ENCODE results near the gene GJA3. TPM values are rescaled to one million over a fixed set of nuclear protein-coding genes. Genes with fewer than 3 reads are reported as not detected.

GJA3 gene
- total RNA-seq, 1 experiment from 2014 or later, result 0.43 TPM

- H3K27me3 ChIP-seq (replicated peaks; ENCODE audit: insufficient read depth, low read depth, low read length, poor library complexity), result peaks cover 9% of the 10 kb centered on the region
- no peak overlapping the region for H3K4me3 ChIP-seq (ENCODE audit: low read depth, low read length, poor library complexity, severe bottlenecking)
- H3K9me3 ChIP-seq (ENCODE audit: low read depth, low read length, poor library complexity, severe bottlenecking), result no peaks in the 10 kb centered on the region
- peaks cover 16% of the 10 kb centered on the region for H3K4me1 ChIP-seq (ENCODE audit: insufficient read depth, low read length, poor library complexity, severe bottlenecking)
- intact Hi-C loops (cut with micrococcal nuclease; ENCODE audit: unreplicated experiment), result no loop called here
- no peaks in the 10 kb centered on the region for H3K36me3 ChIP-seq (ENCODE audit: insufficient read depth, low read length, poor library complexity, severe bottlenecking)
- TF ChIP-seq EZH2 (IDR thresholded peaks at IDR 0.05; ENCODE audit: borderline replicate concordance, low read depth, low read length, poor library complexity, severe bottlenecking), result no peak
- TF ChIP-seq, protein P1, sequence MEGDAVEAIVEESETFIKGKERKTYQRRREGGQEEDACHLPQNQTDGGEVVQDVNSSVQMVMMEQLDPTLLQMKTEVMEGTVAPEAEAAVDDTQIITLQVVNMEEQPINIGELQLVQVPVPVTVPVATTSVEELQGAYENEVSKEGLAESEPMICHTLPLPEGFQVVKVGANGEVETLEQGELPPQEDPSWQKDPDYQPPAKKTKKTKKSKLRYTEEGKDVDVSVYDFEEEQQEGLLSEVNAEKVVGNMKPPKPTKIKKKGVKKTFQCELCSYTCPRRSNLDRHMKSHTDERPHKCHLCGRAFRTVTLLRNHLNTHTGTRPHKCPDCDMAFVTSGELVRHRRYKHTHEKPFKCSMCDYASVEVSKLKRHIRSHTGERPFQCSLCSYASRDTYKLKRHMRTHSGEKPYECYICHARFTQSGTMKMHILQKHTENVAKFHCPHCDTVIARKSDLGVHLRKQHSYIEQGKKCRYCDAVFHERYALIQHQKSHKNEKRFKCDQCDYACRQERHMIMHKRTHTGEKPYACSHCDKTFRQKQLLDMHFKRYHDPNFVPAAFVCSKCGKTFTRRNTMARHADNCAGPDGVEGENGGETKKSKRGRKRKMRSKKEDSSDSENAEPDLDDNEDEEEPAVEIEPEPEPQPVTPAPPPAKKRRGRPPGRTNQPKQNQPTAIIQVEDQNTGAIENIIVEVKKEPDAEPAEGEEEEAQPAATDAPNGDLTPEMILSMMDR (conservative IDR thresholded peaks at IDR 0.05; ENCODE audit: low read depth, low read length), result no peak
- ChIA-PET POLR2A (ENCODE audit: low non-redundant PET) (no interaction called here), CTCF (no interaction called here)
- BruUV-seq (replicated peaks), result no TSS peak
- DNase-seq (ENCODE audit: low spot score), result no peak
- H3K27ac ChIP-seq (ENCODE audit: low read depth, low read length, poor library complexity, severe bottlenecking), result no peak overlapping the region
Measured at GRCh38 chr13:20124303-20124702, 36.5 kb downstream of the GJA3 start.

- no TSS peak for BruUV-seq (replicated peaks)
- H3K9me3 ChIP-seq (ENCODE audit: low read depth, low read length, poor library complexity, severe bottlenecking), result no peaks in the 10 kb centered on the region
- intact Hi-C loops (cut with micrococcal nuclease; ENCODE audit: unreplicated experiment), result no loop called here
- no peaks in the 10 kb centered on the region for H3K27me3 ChIP-seq (replicated peaks; ENCODE audit: insufficient read depth, low read depth, low read length, poor library complexity)
- H3K27ac ChIP-seq (ENCODE audit: low read depth, low read length, poor library complexity, severe bottlenecking), result no peak overlapping the region
- CTCF ChIA-PET, result no interaction called here
- no peak for TF ChIP-seq EZH2 (IDR thresholded peaks at IDR 0.05; ENCODE audit: borderline replicate concordance, low read depth, low read length, poor library complexity, severe bottlenecking)
- POLR2A ChIA-PET (ENCODE audit: low non-redundant PET), result no interaction called here
- no peaks in the 10 kb centered on the region for H3K36me3 ChIP-seq (ENCODE audit: insufficient read depth, low read length, poor library complexity, severe bottlenecking)
- H3K4me1 ChIP-seq (ENCODE audit: insufficient read depth, low read length, poor library complexity, severe bottlenecking), result peaks cover 9% of the 10 kb centered on the region
- H3K4me3 ChIP-seq (ENCODE audit: low read depth, low read length, poor library complexity, severe bottlenecking), result no peak overlapping the region
- no peak for DNase-seq (ENCODE audit: low spot score)
Measured at GRCh38 chr13:20121159-20121525, 39.7 kb downstream of the GJA3 start.

DNA sequence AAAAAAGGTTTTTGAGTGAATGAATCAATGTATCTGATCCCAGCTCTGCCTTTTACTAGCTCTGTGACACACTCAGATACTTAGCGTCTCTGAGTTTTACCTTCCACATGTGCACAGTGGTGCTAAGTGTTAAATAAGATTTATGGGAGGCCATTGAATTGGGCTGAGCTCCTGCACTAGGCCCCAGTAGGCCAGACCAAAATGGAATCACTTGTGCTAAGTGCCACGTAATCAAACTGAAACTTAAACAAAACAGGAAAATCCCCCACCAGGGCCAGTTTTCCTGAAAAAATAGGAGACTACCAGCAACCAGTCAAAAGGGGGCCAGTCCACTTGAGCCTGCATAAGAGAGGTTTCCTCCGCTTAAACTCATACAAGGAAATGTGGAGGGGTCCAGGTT is 40.9 kb downstream of the GJA3 start:
- Histone ChIP-seq H3K27ac (ENCODE audit: low read depth, low read length, poor library complexity, severe bottlenecking) (no peak overlapping the region), H3K4me3 (ENCODE audit: low read depth, low read length, poor library complexity, severe bottlenecking) (no peak overlapping the region), H3K27me3 (replicated peaks; ENCODE audit: insufficient read depth, low read depth, low read length, poor library complexity) (no peaks in the 10 kb centered on the region), H3K36me3 (ENCODE audit: insufficient read depth, low read length, poor library complexity, severe bottlenecking) (no peaks in the 10 kb centered on the region), H3K9me3 (ENCODE audit: low read depth, low read length, poor library complexity, severe bottlenecking) (no peaks in the 10 kb centered on the region), H3K4me1 (ENCODE audit: insufficient read depth, low read length, poor library complexity, severe bottlenecking) (peaks cover 9% of the 10 kb centered on the region)
- intact Hi-C loops (cut with micrococcal nuclease; ENCODE audit: unreplicated experiment), result no loop called here
- no peak for TF ChIP-seq EZH2 (IDR thresholded peaks at IDR 0.05; ENCODE audit: borderline replicate concordance, low read depth, low read length, poor library complexity, severe bottlenecking)
- TF ChIP-seq, protein P1 (conservative IDR thresholded peaks at IDR 0.05; ENCODE audit: low read depth, low read length), result no peak
- ChIA-PET POLR2A (ENCODE audit: low non-redundant PET) (no interaction called here), CTCF (no interaction called here)
- no TSS peak for BruUV-seq (replicated peaks)
- no peak for DNase-seq (ENCODE audit: low spot score)

- no peaks in the 10 kb centered on the region for H3K27me3 ChIP-seq (replicated peaks; ENCODE audit: insufficient read depth, low read depth, low read length, poor library complexity)
- CTCF ChIA-PET, result no interaction called here
- no TSS peak for BruUV-seq (replicated peaks)
- H3K36me3 ChIP-seq (ENCODE audit: insufficient read depth, low read length, poor library complexity, severe bottlenecking), result no peaks in the 10 kb centered on the region
- H3K4me3 ChIP-seq (ENCODE audit: low read depth, low read length, poor library complexity, severe bottlenecking), result peak overlapping the region; percentile 50
- POLR2A ChIA-PET (ENCODE audit: low non-redundant PET), result no interaction called here
- DNase-seq (ENCODE audit: low spot score), result peak; percentile 45
- no peaks in the 10 kb centered on the region for H3K9me3 ChIP-seq (ENCODE audit: low read depth, low read length, poor library complexity, severe bottlenecking)
- peaks cover 9% of the 10 kb centered on the region for H3K4me1 ChIP-seq (ENCODE audit: insufficient read depth, low read length, poor library complexity, severe bottlenecking)
- TF ChIP-seq EZH2 (IDR thresholded peaks at IDR 0.05; ENCODE audit: borderline replicate concordance, low read depth, low read length, poor library complexity, severe bottlenecking), result no peak
- TF ChIP-seq, protein P1 (conservative IDR thresholded peaks at IDR 0.05; ENCODE audit: low read depth, low read length), result no peak
- intact Hi-C loops (cut with micrococcal nuclease; ENCODE audit: unreplicated experiment), result no loop called here
- H3K27ac ChIP-seq (ENCODE audit: low read depth, low read length, poor library complexity, severe bottlenecking), result peak overlapping the region; percentile 60
Measured at GRCh38 chr13:20118268-20119140, 42.3 kb downstream of the GJA3 start.

All from A673 (cell line).